HG02981 (cell line): ENCODE measurements around the gene MIDN.
"Not testable (repeated sequence)": the region's sequence is repeated elsewhere in the genome, so short reads cannot be mapped to it uniquely, and the experiment has no call there.

Source experiments
- ATAC-seq: cut with Tn5 transposase; IDR thresholded peaks from one replicate; pipeline ENCODE4 v1.9.1; 2021; ENCODE audit warnings: mild to moderate bottlenecking, moderate library complexity; ENCODE audit not compliant: unreplicated experiment

MIDN gene

DNA sequence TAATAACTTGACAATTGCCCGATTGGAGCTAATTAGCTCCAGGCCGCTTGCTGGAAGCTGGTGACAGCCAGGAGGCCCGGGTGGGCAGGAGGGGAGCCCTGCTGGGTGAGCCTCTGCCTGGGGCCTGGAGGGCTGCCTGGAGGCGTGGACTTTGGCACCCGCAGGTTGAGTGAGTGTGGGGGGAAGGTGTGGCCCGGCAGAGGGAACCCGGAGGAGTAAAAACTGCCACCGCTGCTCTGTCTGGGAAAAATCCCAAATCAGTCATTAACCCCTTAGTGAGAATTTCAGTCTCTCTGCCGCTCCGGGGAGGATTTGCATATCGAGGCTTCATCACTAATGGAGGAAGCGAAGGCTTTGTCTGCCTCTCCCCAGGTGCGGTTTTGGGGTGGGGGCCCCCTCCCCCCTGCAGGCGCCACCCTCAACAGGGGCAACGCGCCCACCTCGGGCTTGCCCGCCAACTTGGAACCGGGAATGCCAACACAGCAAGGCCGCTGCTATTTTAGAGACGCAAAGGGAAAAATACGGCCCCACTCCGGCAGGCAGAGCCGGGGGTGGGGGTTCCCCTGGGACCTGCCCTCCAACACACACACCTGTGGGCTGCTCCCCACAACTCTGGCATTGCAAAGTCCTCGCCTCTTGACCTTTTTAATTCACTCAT, 43.5 kb downstream of the MIDN start:
- no peak for ATAC-seq

DNA sequence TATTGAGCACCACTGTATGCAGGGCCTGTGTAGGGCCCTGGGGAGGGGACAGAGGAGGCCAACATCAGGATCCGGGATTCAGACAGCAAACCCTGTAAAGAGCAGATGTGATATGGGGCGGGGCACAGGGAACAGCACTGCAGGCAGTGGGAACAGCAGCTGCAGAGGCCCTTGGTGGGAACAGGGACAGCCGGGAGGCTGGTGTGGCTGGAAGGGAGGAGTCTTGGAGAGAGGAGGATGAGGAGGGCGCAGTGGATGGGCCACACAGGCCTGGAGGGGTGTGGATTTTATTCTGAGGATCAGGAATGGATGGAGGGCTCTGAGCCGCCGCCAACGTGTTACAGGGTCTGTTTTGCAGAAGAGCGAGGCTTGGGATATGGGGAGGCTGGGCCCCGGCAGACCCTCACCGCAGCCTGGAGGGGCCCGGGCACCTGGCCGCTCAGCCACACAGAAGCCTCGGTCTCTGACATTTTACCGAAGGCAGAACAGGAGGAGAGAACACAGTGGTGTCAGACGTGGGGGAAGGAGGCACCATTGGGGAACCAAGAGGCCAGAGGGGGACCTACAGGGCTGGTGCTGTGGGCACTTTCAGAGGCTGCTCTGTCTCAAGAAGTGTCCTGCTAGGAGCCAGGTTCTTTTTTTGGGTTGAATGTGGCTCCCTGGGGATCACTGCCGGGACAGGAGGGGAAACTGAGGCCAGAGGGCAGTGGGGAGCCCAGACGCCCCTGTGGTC, 44.2 kb downstream of the MIDN start:
- ATAC-seq: no peak

DNA sequence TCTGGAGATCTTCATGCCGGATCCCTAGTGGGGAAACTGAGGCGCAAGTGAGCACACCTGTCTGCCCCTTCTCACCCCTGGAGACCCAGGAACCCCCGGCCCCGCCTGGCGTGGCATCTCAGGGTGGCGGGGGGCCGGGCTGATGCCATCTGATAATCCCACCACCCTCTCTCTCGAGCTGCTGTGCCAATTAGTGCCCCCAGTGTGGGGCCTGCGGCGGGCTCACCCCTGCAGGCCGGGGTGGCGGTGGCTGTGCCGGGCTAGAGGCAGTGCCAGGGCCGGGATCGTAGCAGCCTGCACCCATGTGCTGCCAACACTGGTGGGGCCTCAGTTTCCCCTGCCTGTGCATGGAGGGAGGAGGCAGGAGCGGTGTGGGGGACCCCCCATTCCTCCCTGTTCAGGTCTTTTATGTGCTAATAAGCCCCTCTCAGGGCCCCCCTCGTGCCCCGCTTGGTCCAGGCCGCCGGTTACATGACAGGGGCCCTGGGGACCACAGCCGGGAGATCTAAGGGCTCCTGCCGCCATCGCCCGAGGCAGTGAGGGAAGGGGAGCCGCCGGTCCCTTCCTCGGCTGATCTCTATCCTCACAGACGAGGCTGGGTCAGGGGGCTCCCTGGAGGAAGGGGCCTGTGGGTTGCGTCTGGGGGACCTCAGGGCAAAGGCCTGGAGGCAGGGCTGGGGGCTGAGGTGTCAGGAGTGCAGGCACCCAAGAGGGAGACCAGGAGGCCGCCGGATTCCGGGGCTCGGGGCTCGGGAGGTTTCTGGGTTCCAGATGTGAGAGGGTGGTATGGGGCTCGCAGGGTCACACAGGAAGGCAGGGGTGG, 45.6 kb downstream of the MIDN start:
- ATAC-seq: no peak

DNA sequence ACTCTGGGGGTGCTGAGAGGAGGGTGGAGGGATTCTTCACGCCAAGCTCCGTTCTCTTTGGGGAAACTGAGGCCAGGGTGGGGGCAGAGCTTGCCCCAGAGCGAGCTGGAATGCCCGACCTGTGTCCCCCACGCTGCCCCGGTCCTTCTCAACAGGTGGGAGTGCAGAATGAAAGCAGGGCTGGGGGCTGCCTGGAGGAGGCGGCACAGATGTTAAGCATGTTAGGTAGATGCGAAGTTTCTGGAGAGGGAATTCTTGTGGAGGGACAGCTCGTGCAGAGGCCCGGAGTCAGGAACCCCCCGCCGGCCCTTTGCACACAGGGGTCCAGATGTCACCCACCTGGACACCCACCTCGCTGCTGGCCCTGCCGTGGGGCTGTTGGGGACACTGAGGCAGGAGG, 46.3 kb downstream of the MIDN start:
- no peak for ATAC-seq

DNA sequence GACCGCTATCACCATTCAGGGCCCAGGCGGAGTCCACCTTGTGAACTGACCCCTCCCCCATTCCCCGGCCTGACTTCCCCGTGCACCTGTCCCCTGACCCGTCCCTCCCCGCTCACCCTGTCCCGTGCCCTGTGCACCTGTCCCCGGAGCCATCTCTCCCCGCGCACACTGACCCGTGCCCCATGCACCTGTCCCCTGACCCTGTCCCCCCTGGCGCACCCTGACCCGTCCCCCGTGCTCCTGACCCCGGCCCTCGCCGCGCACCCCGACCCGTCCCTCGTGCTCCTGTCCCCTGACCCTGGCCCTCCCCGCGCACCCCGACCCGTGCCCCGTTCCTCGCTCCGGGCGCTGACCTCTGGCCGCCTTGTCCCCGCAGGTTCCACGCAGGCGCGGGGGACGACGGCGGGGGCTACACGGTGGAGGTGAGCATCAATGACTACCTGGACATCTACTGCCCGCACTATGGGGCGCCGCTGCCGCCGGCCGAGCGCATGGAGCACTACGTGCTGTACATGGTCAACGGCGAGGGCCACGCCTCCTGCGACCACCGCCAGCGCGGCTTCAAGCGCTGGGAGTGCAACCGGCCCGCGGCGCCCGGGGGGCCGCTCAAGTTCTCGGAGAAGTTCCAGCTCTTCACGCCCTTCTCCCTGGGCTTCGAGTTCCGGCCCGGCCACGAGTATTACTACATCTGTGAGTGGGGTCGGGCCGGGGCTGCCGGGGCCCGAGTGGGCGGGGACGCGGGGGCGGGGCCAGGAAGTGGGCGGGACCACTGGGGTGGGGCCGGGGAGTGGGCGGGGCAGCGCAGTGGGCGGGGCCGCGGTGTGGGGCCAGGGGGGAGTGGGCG, 47.0 kb downstream of the MIDN start:
- ATAC-seq: no peak

DNA sequence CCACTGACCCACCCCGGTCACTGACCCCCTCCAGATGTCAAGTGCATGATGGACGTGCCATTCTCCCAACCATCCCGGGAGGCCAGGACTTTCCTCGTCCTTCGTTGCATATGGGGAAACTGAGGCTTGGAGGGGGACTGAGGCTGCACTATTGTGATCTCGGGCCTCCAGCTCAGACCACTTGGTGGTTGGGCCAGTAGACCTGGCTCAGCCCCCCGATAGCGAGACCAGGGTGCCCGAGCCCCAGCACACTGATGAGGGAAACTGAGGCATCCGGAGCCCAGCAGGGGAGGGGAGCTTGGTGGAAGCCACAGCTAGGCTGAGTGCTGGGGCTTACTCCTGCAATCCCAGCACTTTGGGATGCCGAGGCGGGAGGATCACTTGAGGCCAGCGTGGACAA, 47.7 kb downstream of the MIDN start:
- no peak for ATAC-seq

DNA sequence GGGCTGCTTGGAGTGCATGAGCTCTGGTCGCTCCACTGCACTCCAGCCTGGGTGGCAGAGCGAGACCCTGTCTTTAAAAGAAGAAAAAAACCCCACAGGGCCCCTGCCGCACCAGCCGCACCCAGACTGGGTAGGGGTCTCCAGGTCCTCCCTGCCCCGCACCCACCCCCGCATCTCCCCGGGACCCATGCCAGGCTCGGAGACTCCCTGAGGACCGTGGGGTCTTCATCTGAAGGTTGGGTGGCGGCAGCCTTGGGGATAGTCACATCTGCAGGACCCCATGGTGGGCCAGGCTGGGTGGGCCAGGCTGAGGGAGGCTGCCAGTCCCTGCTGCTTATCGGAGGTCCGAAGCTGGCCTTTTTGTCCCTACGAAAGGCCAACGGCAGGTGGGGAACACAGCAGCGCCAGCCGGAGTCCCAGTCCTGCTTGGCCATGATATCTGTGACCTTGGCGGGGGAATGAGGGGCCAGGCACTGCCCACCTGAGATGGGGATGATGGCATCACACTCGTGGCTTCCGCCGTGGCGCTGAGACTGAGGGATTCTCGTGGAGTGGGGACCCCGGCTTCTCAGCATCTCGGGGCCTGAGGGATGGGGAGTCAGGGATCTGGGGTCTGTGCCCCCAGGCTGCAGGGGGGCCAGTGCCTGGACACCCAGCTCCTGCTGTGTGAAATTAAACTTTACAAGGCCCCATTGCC, 48.3 kb downstream of the MIDN start:
- no peak for ATAC-seq

DNA sequence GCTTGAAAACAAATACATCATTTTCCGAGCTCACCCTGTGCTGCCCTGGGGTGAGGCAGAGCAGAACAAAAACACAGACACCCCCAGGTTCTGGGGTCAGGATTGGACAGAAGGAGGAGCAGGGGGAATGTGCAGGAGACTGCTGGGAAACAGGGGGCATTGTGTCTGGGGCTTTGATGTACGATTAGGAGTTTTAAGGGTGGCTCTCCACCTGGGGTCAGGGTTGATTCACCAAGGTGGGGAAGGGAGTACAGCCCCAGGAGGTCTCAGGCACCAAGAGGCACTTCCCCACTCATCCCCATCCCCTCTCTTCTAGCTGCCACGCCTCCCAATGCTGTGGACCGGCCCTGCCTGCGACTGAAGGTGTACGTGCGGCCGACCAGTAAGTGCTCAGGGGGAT, 49.9 kb downstream of the MIDN start:
- ATAC-seq: no peak

DNA sequence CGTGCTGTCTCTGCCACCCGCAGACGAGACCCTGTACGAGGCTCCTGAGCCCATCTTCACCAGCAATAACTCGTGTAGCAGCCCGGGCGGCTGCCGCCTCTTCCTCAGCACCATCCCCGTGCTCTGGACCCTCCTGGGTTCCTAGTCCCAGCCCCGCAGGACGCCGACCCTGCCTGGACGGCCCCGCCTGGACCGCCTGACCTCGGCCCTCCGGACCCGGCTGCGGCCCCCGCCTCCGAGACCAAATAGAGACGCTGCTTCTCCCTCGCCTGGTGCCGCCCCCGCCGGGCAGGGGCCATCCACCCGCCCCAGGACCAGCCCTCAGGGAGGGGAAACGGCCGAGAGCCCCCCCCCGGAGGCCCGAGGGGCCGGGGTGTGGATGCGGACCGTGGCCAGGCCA, 51.4 kb downstream of the MIDN start:
- ATAC-seq: no peak

DNA sequence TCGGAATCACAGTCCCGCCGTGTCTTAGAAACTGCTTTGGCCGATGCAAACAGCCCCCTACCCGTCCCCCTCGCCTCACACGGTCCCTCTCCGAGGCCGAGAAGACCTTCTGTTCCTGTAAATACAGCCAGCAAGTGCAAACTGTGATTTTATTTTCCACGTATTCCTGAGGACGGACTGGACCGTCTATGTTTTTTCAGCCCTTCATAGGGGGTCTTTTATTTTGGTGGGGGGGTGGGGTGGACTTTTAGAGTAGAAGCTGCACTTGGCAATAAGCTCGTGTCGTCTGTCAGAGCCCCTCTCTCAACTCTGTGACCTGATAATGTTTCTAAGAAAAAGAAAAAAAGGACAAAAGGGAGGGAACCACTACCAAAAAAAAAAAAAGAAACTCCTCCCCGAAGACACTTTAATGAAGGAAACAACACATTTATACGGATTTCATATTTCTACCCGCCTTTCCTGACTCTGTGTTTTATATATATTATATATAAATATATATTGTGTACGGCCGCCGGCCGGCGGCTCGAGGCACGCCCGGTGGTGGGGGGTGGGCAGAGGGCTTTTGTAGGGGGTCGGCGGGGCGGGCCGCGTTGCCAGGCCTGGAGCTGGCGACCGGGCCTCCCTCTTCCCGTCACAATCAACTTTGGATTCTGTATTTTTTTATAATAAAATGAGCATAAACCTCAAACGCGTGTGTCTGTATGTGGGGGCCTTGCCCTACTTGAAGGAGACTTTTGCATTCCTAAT, 52.5 kb downstream of the MIDN start:
- no peak for ATAC-seq

DNA sequence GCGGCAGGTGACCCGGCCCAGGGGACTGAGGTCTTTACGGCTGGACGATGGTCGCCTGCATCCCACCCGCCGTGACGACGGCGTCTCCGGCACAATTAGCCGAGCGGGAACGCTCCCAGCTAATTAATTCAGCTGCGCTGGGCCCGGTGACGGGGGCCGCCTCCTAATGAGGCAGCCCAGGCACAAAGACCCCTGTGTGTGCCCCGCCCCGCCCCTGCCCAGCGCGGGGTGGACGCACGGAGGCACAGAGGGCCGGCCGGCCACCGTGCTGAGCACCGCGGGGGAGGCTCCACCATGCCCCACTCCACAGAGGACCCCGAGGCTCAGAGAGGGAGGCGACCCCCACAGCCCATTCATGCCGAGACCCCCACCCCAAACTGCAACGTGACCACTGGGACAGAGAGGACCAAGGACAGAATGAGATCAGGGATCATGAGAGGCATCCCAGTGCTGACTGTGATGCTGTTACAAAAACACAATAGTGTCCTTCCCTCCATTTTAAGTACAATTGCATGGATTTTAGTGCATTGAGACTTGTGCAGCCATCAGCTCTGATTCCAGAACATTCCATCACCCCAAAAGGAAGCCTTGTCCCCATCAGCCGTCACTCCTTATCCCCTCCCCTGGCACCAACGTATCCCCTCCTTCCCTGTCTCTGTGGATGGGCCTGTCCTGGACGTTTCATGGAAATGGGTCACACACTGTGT, 54.3 kb downstream of the MIDN start:
- no peak for ATAC-seq

DNA sequence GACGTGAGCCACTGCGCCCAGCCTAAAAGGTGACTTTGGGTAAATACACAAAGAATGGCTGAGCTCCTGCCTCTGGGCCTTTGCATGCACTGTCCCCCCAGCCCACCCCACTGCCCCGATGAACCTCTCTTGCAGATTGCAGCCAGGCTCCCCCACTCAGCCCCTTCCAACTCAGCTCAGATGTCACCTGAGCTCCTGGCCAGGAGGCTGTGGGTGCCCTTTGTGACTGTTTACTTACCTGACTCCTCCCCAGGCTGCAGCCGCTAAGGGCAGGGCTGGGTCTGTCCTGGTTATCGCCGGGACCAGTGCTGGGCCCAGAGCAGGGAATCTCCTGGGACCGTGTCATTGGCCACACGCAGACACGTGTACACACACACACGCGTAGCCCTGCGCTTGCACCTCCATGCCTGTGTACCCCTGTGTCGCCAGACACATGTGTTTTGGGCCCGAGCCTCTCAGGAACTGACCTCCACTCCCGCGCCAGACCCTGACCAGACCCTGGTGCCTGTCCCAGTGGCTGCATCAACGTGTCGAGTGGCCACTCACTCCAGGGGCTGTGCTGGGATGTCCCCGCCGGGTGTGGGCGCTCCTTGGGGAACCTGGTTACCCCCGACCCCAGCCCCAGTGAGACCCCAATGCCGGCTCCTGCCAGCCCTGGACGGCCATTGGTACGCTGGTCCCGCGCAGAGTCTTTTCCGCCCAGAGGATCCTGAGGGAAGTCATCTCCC, 56.0 kb downstream of the MIDN start:
- ATAC-seq: no peak

DNA sequence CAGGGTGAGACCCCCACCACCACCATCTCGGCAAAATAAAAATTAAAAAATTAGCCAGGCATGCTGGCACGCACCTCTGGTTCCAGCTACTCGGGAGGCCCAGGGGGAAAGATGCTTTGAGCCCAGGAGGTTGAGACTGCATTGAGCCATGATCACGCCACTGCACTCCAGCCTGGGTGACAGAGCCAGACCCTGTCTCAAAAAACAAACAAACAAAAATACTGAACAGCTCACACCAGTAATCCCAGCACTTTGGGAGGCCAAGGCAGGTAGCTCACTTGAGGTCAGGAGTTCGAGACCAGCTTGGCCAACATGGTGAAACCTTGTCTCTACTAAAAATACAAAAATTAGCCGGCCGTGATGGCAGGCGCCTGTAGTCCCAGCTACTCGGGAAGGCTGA, 57.0 kb downstream of the MIDN start:
- not testable (repeated sequence) for ATAC-seq

DNA sequence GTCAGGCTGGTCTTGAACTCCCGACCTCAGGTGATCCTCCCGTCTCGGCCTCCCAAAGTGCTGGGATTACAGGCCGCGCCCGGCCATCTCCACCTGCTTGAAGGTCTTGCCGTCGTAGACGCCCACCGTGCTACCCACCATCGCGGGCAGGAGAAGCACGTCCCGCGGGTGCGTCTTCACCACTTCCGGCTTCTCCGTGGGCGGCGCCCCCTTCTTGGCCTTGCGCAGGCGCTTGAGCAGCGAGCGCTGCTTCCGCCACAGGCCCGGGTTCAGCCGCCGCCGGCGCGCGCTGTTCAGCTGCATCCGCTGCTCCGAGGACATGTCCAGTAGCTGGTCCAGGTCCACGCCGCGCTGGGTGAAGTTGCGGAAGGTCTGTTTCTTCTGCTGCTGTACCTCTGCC, 58.9 kb downstream of the MIDN start:
- ATAC-seq: no peak

DNA sequence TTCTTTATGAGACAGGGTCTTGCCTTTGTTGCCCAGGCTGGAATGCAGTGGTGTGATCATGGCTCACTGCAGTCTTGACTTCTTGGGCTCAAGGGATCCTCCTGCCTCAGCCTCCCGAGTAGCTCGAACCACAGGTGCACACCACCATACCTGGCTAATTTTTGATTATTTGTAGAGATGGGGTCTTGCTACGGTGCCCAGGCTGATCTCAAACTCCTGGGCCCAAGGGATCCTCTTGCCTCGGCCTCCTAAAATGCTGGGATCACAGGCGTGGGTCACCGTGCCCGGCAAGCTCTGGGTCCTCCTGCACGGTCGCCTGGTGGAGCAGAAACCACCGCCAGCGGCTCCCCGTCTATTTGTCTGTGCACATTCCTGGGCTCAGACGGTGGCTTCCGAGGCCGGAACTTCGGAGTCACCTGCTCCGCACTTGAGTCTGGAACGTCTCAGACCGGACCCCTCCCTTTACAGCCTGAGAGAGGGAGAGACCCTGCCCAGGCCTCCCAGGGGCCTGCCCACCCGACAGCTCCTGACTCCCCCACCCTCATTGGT, 59.4 kb downstream of the MIDN start:
- no peak for ATAC-seq

DNA sequence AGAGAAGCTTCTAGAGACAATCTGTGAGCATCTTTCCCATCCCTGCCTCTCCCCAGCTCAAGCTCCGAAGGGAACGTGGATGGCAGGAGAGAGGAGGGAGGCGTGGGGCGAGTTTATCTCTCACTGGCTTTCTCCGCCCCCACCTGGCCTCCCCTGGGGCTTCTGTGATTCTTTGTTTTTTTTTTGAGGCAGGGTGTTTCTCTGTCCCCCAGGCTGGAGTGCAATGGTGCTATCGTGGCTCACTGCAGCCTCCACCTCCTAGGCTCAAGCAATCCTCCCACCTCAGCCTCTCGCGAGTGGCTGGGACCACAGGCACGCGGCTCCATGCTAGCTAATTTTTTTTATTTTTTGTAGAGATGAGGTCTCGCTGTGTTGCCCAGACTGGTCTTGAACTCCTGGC, 60.3 kb downstream of the MIDN start:
- ATAC-seq: no peak
